Measurements from ENCODE around the gene OR8B3. TPM values are rescaled to one million over a fixed set of nuclear protein-coding genes. Genes with fewer than 3 reads are reported as not detected.
"Not testable (repeated sequence)": the region's sequence is repeated elsewhere in the genome, so short reads cannot be mapped to it uniquely, and the experiment has no call there.

OR8B3 gene
- total RNA-seq, 3 donors from 2014 or later, result not detected

- no peak for ATAC-seq
- no peak for TF ChIP-seq CTCF (IDR thresholded peaks at IDR 0.05)
- H3K36me3 ChIP-seq (ENCODE audit: low read depth), result no peaks in the 10 kb centered on the region
- H3K9me3 ChIP-seq, result no peaks in the 10 kb centered on the region
- H3K4me1 ChIP-seq (ENCODE audit: low read depth), result no peaks in the 10 kb centered on the region
- no peak for DNase-seq
- intact Hi-C loops (cut with DNase I, micrococcal nuclease), result no loop called here
- no peak overlapping the region for H3K4me3 ChIP-seq
Measured at GRCh38 chr11:124394408-124394807, 4.4 kb downstream of the OR8B3 start.

DNA sequence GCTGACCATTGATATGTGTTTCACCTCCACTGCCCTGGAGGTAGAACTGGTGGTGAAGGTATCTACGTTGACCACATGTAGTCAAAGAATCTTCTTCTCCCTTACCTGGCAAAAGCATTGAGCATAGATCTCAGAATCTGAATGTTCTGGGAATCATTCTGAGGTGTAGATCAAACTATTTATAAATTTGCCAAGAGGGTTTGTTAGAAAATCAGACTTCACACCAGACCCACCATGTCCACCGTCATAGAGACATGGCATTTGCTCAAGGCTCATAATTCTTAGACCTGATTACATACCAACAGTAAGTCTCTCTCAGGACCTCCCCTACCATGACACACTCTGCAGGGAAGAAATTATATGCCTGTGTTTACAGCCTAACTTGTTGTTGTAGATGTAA lies 14.4 kb downstream of the OR8B3 start, which contains the start of gene OR8B2:
Gene OR8B2, minus strand, starts transcription at position 101 of the 400 bp plus-strand sequence. CDS start 1,156 bp downstream, outside the sequence.
- H3K4me1 ChIP-seq (ENCODE audit: low read depth), result no peaks in the 10 kb centered on the region
- no peak within 1 kb of the TSS for H3K4me3 ChIP-seq
- no peaks in the 10 kb centered on the region for H3K36me3 ChIP-seq (ENCODE audit: low read depth)
- H3K9me3 ChIP-seq, result no peaks in the 10 kb centered on the region
- DNase-seq (no peak), ATAC-seq (no peak)
- TF ChIP-seq CTCF (IDR thresholded peaks at IDR 0.05), result no peak
- intact Hi-C loops (cut with DNase I, micrococcal nuclease), result no loop called here

DNA sequence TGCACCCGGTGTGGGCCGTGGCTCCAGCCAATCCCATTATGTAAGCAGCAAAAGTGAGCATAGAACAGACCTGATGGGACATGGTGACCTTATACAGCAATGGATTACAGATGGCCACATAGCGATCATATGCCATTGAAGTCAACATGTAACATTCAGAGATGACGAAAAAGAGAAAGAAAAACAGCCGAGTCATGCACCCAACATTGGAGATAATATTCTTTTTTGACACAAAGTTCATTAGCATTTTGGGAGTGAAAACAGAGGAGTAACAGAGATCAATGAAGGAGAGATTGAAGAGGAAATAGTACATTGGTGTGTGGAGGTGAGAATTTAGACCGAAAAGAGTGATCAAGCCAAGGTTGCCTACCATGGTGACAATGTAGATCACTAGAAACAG lies 16.0 kb downstream of the OR8B3 start:
- ATAC-seq; DNase-seq; H3K36me3 ChIP-seq (ENCODE audit: low read depth); H3K9me3 ChIP-seq; H3K4me3 ChIP-seq; H3K4me1 ChIP-seq (ENCODE audit: low read depth); intact Hi-C loops (cut with DNase I, micrococcal nuclease): not testable (repeated sequence)

DNA sequence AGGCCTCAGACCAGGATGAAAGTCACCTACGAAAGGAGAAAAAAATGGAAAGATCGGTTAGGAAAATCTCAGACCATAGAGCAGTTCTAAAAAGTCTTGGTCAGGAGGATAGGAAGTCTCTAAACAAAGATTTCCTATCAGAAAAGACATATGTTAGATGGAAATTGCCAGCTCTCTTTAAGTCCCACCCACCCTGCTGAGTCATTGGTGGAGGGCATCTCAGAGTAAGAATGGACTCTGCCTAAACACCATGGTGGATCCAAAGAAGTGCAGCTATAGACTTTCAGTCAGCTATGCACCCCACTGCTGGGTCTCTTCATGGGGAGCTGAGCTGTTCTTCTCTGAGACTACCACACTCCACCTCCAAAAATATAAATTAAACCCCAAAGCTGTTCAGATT lies 18.2 kb downstream of the OR8B3 start:
- TF ChIP-seq CTCF (IDR thresholded peaks at IDR 0.05), result no peak
- intact Hi-C loops (cut with DNase I, micrococcal nuclease), result no loop called here
- H3K9me3 ChIP-seq, result no peaks in the 10 kb centered on the region
- no peak overlapping the region for H3K4me3 ChIP-seq
- DNase-seq (no peak), ATAC-seq (no peak)
- H3K36me3 ChIP-seq (ENCODE audit: low read depth), result no peaks in the 10 kb centered on the region
- no peaks in the 10 kb centered on the region for H3K4me1 ChIP-seq (ENCODE audit: low read depth)

GRCh38 chr11:124376280-124376679 lies 22.5 kb downstream of the OR8B3 start:
- Histone ChIP-seq H3K4me1 (ENCODE audit: low read depth) (no peaks in the 10 kb centered on the region), H3K4me3 (no peak overlapping the region), H3K36me3 (ENCODE audit: low read depth) (no peaks in the 10 kb centered on the region), H3K9me3 (no peaks in the 10 kb centered on the region)
- intact Hi-C loops (cut with DNase I, micrococcal nuclease), result no loop called here
- no peak for TF ChIP-seq CTCF (IDR thresholded peaks at IDR 0.05)
- DNase-seq (no peak), ATAC-seq (no peak)

DNA sequence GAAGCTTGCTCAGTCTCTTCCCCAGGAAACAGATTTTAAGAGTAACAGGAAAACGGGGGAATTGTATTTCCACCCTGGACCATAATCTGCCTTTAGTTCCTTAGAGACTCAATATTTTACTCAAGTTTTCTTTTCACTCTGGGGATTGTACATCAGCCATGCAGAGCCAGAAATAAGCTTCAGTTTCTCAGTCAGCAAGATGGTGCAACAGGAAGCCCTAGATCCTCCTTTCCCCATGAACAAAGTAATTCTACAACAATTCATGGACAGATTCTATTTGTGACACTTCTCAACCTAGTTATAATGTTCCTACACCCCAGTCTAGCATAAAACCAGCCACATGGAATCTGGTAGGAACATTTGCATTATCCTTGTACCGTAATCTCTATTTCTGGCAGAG lies 39.3 kb downstream of the OR8B3 start:
- TF ChIP-seq CTCF (IDR thresholded peaks at IDR 0.05), result no peak
- intact Hi-C loops (cut with DNase I, micrococcal nuclease), result no loop called here
- no peak for DNase-seq
- Histone ChIP-seq H3K4me3 (no peak overlapping the region), H3K36me3 (ENCODE audit: low read depth) (no peaks in the 10 kb centered on the region), H3K4me1 (ENCODE audit: low read depth) (no peaks in the 10 kb centered on the region), H3K9me3 (no peaks in the 10 kb centered on the region)
- no peak for ATAC-seq

Data from mucosa of descending colon (tissue), 3 donors.